Measurements from ENCODE around the gene TSPAN11.

Gene TSPAN11

DNA sequence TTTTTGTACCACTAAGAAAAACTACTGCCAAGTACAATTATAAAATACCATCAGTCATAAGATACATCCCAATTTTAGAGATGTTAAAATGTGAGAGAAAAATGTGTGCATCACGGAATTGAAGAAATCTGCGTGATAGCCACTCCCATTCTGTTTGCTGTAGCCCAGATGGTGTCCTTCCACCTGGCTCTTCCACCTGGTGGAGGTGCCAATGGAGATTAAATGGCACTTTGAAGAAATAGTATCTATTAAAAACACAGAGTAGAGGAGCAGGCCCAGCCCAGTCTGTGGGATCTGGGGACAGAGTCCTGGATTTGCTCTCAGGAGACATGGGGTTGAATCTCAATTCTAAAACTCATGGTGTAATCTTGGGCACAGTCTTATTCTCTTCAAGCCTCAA is 35.5 kb downstream of the TSPAN11 start:
- no peak for DNase-seq

DNA sequence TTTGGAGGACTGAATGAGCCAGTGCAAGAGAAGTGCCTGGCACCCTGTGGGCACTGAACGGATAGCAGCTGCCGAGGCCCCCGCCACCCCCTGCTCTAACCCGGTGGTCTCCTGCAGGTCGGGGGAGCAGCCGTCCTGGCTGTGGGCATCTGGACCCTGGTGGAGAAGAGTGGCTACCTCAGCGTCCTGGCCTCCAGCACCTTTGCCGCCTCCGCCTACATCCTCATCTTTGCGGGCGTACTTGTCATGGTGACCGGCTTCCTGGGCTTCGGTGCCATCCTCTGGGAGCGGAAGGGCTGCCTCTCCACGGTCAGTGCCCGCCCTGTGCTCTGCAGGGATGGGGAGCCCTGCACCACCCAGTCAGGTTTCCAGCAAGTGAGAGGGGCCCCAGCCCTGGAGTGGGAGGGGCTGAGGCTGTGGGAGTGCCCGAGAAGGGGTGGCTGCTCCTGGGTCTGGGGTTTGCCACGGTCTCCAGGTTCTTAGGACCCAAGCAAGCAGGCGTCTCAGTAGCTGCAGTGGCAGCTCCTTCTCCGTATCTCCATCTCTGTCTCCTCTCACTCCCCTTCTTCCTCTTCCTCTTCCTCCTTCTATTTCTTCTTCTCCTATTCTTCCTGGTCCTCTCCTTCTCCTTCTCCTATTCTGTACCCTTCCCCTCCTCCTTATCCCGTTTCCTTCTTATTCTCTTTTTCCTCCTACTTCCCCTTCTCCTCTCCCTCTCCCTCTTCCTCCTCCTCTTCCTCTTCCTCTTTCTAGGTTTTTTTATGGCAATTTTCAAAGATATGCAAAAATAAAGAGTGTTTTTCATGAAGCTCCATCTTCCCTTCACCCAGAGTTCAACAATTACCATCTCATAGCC is 37.4 kb downstream of the TSPAN11 start:
- no peak for DNase-seq

DNA sequence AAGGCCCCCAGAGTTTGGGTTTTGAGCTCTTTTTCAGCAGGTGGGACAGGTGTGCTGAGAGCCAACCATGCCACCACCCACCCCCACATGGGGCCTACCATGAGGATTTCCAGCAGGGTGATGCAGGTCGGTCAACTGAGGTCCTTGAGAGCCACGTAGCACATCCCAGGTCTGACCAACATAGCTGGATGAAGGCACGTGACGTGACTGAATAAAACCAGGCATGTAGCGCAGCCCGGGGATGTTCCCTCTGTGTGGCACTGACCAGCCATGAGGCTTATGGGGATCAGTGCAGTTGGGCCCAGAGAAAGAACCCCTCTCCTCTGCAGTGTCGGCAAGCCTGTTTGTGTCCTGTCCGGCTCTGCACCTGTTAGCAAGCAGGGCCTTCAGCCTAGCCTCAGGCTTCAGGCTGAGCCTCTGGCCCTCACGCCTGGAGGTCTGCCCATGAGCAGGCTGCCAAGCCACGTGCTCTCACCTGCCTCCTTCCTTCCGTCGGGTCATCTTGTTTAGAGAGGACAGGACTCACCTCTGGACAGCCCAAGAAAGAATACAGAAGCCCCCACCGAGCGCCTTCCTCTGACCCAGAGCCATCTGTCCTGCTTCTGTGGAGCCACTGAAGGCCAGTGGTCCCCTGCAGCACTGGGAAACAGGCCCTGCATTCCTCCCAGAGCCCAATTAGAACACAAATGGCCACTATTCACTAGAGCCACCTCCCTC is 38.5 kb downstream of the TSPAN11 start:
- DNase-seq = no peak

DNA sequence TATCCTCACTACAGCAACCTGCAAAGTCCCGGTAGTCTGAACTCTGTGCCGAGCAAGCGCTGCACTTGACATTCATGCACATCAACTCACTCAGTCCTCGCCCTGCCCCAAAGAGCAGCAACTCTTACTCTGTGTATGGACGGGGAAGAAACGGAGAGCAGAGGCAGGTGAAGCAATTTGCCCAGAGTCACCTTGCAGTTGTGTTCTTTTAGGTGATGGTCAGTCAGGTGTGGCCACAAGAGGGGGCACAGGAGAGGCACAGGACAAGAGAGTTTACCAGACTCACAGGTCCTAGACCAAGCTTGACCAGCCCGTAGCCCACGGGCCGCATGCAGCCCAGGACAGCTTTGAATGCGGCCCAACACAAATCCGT is 39.1 kb downstream of the TSPAN11 start:
- DNase-seq = no peak

DNA sequence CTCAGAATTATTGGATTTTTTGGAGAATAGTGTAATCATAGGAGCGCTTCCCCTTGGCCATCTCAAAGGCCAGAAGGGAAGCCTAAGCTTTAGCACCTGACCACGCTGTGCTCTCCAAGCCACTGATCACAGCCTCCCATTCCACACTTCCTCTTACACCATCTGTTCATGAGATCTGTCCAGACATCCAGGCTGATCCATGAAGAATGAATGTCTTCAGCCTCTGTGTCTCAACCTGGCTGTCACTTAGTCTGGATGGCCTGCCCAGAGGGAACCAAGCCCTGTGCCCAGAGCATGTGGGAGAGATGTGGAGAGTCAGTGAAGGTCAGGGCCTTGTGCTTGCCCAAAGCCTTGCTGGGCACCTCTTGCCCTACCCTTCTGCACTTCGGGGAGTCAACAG is 40.5 kb downstream of the TSPAN11 start:
- DNase-seq = no peak

DNA sequence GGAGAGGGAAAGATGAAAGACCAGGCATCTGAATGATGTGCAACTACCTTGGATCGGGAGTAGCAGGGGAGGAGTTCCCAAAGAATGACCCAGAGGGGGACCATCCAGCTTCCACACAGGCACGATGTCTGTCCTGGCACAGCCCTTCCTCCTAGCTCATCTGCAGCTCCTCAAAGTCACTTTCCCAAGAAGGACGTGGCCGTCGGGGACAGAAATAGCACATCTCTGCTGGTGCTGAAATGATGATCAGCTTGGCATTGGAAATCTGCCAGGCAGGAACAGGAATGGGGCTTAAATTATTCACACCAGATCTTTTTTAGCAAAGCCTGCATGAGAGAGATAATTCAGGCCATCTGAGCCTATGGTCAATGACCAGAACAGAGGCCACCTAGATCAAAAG is 41.7 kb downstream of the TSPAN11 start:
- DNase-seq = no peak

DNA sequence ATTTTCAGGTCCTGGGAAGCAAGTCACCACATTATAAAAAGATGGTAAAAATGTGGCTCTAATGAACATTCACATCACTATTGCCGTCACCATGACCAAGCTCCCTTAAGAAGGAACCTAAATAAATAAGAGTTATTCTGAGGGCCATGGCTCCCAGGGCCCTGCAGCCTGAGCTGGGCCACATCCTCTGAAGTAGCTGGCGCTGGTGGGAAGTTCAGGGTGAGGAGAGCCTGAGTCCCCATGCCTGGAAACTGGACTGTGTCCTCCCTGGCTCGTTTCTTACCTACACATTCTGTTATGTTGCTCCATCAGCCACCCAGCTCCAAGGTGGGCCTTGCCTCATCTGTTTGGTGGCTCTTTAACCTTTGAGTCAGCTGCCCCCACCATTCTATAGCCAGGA is 42.5 kb downstream of the TSPAN11 start:
- no peak for DNase-seq

DNA sequence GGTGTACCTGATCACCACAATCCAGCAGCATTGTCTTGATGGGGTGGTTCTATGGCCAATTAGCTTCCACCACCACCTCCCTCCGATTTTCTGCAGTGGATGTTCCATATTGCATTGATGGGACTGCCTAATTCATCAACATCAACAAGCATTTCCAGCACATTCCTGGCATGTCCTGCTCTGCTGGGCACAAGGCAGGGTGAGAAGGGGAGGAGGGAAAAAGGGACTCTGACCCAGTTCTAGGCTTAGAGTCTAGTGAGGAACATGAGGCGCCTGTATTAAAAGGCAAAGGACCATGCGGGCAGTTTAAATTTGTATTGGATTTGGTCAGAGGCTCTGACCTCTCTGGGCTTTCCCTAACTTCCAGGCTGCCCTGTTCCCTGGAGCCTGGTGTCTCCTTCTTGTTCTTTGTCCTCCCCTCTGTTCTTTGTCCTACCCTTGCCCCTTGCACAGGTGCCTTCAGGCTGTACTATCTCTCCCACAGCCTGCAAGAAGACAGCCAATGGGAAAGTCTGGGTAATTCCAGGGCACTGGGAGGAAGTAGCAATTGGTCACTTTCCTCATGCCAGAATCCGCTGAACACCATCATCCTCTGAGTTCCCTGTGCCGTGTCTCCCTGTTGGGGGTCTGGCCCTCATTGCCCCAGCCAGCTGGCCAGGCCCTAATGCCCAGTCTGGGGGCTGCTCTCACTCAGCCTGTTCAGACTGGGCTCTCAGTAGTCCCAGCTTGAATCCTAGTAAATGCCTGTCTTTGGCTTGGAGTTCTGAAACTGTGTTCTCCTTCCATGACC is 43.3 kb downstream of the TSPAN11 start:
- DNase-seq = no peak

DNA sequence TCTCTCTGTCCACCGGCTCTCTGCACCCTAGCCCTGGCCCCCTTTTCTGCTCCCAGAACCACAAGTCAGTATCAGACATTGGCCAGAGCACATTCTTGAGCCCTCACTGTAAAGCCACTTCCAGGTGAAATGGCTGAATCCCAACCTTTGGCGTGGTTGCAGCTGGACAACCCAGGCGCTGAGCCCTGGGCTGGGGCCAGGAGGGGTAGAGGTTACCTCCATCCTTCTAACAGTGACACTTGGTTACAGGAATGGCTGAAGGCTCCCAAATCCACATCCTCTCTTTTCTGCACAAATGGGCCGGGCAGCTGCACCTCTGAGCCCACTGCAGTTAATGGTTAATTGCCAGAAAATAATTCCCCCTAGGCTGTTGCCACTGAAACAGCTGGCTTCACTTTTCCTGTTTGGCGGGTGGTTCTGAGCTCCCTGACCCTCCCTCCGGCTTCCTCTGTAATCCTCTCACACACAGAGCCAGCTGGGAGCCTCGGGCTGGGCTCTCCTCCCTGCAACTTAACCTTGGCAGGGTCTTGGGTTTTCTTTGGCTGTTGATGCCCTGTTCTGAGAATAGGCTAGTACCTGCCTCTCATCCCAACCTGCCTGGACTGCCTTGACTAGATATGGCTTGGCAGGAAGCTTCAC is 44.1 kb downstream of the TSPAN11 start:
- DNase-seq = peak; percentile 82

DNA sequence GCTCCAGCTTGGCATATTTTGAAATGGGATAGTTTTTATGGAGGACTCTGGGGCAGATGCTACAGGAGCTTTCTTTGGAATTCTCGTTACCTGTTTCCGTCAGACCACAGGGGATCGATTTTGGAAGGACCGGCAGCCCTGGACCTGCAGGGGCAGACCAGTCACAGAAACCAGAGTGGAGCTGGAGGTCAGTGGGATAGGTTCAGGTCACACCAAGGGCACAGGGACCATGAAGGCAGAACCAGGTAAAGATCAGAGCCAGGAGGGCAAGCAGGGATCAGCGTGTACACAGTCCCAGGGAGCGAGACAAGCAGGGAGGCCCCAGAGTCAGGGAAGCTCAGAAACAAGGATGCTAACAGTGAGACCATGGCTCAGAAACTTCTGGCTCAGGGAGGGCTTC is 45.5 kb downstream of the TSPAN11 start:
- DNase-seq = no peak

DNA sequence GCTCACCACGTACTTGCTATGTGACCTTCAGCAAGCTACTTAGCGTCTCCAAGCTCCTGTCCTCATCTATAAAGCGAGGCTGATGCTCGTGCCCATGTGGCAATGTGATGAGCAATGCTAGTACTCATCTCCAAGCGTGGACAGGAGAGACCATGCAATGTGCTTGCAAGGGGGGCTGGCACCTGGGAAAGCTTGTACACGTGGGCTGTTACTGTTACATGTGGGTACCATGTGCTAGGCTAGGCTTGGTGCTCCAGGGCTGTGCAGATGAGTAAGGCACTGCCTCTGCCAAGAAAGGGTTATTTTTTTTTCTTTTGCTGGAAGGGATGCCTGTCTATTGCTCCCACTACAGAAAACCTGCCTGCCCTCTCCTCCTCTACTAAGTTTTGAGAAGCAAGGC is 46.6 kb downstream of the TSPAN11 start:
- DNase-seq = no peak

DNA sequence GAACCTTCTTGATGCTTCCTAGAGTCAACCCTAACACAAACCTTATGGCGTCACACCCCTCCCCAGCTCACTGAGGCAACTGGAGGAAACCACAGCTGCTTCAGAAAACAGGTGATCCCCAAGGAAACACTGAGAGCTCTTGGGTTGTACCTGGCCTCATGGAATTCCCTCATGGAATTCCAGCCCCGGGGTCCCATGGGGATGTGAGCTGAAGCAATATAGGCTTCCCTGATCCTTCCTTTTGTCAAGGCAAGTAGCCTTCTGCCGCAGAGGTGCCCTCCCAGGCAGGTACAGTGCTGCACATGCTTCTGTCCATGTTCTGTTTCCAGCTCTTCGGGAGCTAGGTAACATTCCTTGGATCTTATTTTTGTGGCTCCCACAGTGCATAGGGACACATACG is 47.3 kb downstream of the TSPAN11 start:
- DNase-seq = no peak

DNA sequence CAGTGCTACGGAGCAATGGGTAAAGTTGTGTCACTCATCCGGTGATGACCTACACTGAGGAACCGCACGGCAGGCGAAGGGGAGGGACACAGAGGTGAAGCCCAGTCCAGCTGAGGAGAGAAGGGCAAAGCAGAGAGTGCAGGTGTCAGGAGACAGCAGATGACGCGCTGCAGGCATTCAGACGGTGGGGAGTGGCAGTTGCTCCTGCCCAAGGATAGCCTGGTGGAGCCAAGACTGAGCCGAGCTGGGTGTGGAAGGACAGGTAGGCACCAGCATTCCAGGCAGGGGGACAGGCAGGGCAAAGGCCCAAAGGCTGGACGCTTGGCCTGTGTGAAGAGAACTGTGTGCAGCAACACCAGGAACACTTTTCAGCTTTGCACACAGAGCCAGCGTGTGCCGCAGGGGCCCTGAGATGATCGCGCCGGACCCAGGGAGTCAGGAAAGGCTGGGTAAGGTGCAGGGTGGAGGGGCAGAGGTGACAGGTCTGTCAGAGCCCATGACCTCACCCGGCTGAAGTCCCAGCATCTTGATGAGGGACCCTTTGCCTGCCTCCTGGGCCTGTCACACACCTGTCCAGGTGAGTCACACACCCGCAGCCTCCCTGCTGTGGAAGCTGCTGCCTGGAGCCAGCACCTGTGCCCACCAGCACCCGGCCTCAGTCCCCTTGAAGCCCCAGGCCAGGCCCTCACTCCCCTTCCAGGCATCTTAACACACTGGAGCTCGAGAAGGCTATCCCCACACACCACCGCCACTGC is 48.4 kb downstream of the TSPAN11 start:
- no peak for DNase-seq

DNA sequence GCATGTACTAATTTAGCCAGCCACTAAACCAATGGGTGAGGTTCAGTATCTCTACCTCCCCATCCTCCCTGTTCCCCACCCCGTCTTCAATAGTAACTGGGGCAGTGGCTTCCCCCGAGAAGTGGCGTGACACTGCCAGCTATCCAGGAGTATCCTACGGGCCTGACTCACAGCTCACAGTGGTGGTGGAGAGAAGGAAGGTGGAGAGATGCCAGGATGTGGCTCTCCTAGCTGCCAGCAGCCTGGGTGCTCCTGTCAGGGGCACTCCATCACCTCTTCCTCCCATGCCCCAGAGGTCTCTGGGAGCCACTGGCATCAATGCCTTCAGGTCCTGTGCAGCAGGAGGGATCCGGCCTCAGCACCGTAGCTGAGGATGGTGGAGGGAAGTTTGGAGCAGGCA is 49.0 kb downstream of the TSPAN11 start:
- no peak for DNase-seq

DNA sequence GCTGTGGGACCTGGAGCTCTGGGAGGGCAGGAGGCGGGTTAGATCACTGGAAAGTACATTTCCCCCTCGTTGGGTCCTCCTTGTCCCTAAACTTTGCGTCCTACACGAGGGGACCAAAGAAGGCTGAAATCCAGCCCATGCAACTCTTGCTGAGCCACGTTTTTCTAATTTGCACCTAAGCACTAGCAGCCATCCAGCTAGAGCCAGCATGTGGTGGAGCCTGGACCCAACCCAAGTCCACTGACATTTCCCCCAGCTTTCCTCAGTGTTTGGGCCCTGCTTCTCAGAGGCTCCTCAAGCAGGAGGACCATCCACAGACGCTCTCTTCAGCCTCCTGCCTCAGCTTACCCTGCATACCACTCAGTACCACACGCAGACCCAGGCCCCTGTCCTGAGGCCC is 49.7 kb downstream of the TSPAN11 start:
- peak; percentile 46 for DNase-seq

DNA sequence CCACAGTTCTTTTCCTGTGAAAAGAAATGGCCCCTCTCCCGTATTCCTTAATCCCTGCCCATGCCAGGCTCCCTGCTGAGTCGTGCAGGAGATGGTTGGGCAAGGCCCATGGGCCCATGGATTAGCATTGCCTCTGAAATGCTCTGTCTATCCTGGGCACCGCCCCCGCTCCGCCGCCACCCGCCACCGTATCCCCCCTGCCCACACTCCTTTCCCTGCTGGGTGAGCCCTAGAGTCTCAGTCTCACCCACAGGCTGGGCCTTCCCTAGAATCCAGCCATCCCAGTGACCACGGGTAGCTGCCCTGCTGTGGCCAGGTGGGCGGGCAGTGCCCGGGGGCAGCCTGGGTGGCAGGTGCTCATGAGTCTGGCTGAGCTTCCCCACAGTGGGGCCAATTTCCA is 50.6 kb downstream of the TSPAN11 start:
- DNase-seq = no peak

DNA sequence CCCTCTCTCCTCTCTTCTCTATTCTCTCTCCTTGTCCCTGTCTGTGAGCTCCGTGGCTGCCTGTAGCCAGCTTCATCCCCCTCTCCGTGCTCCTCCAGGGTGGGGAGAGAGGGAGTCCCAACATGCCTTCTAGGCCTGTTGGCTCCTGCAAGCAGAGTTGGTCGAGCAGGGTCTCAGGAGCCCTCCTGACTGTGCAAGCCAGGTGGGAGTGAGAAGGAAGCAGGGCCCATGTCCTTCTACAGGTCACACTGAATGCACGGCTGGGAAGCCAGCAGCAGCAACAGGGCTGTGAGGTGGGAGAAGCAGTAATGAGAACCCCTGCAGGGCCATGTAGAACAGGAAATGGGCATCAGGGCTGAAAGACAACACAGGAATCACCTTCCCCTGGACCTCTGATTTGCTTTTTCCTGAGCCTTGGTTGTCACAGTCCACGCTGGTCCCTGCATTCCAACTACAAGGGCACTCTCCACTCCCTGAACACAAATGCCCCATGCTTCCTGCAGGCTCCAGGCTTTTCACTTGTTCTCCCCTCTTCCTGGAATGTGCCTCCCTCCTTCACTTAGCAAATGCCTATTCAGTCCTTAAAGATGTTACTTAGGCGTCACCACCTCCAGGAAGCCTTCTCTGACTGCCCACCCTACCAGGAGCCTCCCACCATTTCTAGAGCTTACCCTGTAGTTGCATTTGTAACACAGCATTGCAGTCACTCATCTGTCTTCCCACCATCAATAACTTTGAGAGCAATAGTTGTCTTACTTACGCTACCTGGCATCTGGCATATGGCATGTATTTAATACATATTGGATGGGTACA is 51.2 kb downstream of the TSPAN11 start:
- DNase-seq = no peak

DNA sequence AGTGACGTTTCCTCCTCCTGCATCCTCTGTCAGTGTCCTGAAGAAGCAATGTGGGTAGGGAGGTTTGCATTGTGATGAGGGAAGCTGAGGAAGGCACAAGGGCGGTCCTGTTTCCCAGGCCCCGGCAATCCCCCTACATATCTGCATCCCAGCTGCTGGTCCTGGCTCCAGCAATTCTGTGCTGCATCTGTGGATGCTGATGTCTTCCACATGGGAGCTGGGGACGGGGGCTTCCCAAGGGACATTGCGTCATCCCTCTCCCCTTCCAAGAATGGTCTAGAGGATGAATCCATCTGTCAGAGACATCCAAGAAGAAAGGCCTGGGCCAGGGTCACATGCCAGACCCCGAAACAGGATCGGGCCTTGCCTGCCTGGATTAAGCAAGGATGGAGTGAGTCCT is 52.1 kb downstream of the TSPAN11 start:
- DNase-seq = peak; percentile 76

DNA sequence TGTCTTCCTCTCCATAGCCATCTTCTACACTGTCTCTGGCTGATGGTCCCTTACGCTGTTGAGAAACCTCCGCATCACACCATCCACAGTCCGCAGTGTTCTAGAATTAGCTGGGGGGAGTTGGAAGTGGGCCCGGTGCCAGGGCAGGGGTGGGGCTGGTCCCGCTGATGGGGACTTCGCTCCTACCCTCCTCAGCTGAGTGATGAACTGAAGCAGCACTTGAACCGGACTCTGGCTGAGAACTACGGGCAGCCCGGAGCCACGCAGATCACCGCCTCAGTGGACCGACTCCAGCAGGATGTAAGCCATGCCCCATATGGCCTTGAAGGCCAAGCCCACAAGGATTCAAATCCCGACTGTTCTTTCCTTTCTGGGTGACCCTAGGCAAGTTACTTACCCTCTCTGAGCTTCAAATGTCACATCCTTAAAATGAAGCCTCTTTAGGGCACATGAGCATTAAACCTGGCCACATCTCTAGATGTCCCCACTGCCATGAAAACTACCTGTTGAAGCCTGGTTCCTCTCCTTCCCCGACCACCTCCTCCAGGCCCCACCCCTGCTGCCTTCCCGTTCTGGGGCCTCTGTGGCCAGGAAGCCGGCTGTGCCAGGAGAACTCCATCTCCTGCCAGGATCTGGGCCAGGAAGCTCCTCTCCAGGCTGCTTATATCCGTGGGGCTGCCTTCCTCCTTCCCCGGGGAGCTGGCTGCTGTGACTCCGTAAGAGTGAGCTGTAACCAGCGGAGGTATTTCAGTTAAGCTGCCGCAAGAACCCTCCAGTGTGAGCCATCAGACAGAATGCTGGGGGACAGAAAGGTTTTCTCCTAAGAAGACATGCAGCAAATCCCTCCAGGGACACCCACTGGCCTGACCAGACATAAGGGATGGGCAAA is 53.1 kb downstream of the TSPAN11 start:
- DNase-seq = peak; percentile 51

DNA sequence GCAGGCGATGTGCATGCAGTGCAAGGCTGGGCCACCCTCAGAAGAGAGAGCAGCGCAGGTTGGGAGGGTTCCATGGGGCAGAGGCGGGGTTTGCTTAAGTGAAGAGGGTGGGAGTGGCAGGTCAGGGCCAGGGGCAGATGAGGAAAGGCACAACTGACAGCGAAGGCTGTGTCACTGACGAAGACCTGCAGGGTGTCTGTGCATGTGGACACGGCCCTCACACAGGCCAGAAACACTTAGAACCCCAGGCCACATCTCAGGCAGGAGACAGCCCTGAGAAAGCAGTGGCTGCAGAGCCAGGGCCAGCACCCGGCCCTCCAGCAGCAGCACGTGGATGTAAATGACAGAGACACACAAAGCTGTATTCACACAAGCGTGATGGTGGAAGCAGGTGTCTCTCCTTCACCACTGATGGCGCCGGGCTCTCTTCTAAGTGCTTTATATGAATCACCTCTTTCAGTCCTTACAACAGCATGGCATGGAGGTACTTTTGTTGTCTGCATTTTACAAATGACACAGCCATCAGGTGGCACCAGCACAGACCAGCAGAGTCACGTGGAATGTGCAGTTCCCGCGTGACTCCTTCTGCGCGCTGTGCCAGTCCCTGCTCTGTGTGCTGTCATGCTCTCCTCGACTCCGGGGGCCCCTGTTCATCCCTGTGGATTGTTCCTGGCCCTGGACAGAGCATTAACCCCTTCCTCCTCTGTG is 54.6 kb downstream of the TSPAN11 start:
- peak; percentile 42 for DNase-seq
